H9 (cell line): Measurements from ENCODE around the gene PEX12. TPM values are rescaled to one million over a fixed set of nuclear protein-coding genes. Genes with fewer than 3 reads are reported as not detected.

Experiments used
- DNase-seq: peaks from one replicate; pipeline ENCODE4 v3.0.0-alpha.2; 2017
- H2AFZ ChIP-seq: one replicate; pipeline ENCODE4 v1.6.1; 2013; ENCODE audit warnings: mild to moderate bottlenecking, low read length, control low read depth, moderate library complexity
- H2AK5ac ChIP-seq: 2 replicates; pipeline ENCODE4 v1.6.1; 2013; ENCODE audit warnings: low read length, control low read depth, mixed read lengths; ENCODE audit not compliant: insufficient read length
- H2BK120ac ChIP-seq: one replicate; pipeline ENCODE4 v1.6.1; 2013; ENCODE audit warnings: low read depth, mild to moderate bottlenecking, low read length, control low read depth, inconsistent platforms; ENCODE audit not compliant: poor library complexity, severe bottlenecking
- H2BK12ac ChIP-seq: 2 replicates; pipeline ENCODE4 v1.6.1; 2013; ENCODE audit warnings: low read length, control low read depth, mixed read lengths, low read depth; ENCODE audit not compliant: insufficient read length
- H2BK15ac ChIP-seq: 2 replicates; pipeline ENCODE4 v1.6.1; 2013; ENCODE audit warnings: low read depth, low read length, control low read depth
- H2BK20ac ChIP-seq: one replicate; pipeline ENCODE4 v1.6.1; 2013; ENCODE audit warnings: low read depth, mild to moderate bottlenecking, low read length, control low read depth, inconsistent platforms; ENCODE audit not compliant: poor library complexity, severe bottlenecking
- H2BK5ac ChIP-seq: 2 replicates; pipeline ENCODE4 v1.6.1; 2013; ENCODE audit warnings: low read length, control low read depth, mixed read lengths; ENCODE audit not compliant: insufficient read length
- H3K14ac ChIP-seq: 2 replicates; pipeline ENCODE4 v1.6.1; 2013; ENCODE audit warnings: low read length, control low read depth; ENCODE audit not compliant: insufficient read depth
- H3K18ac ChIP-seq: 2 replicates; pipeline ENCODE4 v1.6.1; 2013; ENCODE audit warnings: low read depth, mild to moderate bottlenecking, mixed read lengths, low read length, control low read depth; ENCODE audit not compliant: insufficient read length
- H3K23ac ChIP-seq: 2 replicates; pipeline ENCODE4 v1.6.1; 2013; ENCODE audit warnings: low read length, control low read depth, mixed read lengths, low read depth; ENCODE audit not compliant: insufficient read length
- H3K23me2 ChIP-seq: 2 replicates; pipeline ENCODE4 v1.6.1; 2013; ENCODE audit warnings: low read depth, mild to moderate bottlenecking, mixed read lengths, low read length, control low read depth; ENCODE audit not compliant: insufficient read length, poor library complexity, severe bottlenecking
- H3K27ac ChIP-seq: 2 replicates; pipeline ENCODE4 v1.5.1; 2013; ENCODE audit warnings: low read length, control low read depth, mixed read lengths, low read depth; ENCODE audit not compliant: insufficient read length
- H3K27me3 ChIP-seq: 2 replicates; pipeline ENCODE4 v1.6.1; 2013; ENCODE audit warnings: low read length, control low read depth, inconsistent platforms; ENCODE audit not compliant: insufficient read depth
- H3K4ac ChIP-seq: 2 replicates; pipeline ENCODE4 v1.6.1; 2013; ENCODE audit warnings: low read depth, mild to moderate bottlenecking, control low read depth, inconsistent platforms, low read length, moderate library complexity
- H3K4me1 ChIP-seq: 2 replicates; pipeline ENCODE4 v1.6.1; 2013; ENCODE audit warnings: low read length, control low read depth, inconsistent platforms; ENCODE audit not compliant: insufficient read depth
- H3K4me2 ChIP-seq: 2 replicates; pipeline ENCODE4 v1.6.1; 2013; ENCODE audit warnings: low read length, control low read depth, mixed read lengths; ENCODE audit not compliant: insufficient read length, insufficient read depth
- H3K56ac ChIP-seq: 2 replicates; pipeline ENCODE4 v1.6.1; 2013; ENCODE audit warnings: low read depth, mild to moderate bottlenecking, mixed read lengths, low read length, control low read depth; ENCODE audit not compliant: insufficient read length
- H3K79me1 ChIP-seq: 2 replicates; pipeline ENCODE4 v1.6.1; 2013; ENCODE audit warnings: low read depth, mild to moderate bottlenecking, moderate library complexity, low read length, control low read depth, inconsistent platforms; ENCODE audit not compliant: insufficient read depth, poor library complexity, severe bottlenecking
- H3K79me2 ChIP-seq: 2 replicates; pipeline ENCODE4 v1.6.1; 2013; ENCODE audit warnings: low read length, control low read depth, inconsistent platforms; ENCODE audit not compliant: insufficient read depth
- H3K9ac ChIP-seq: 2 replicates; pipeline ENCODE4 v1.6.1; 2013; ENCODE audit warnings: low read length, control low read depth, mixed read lengths; ENCODE audit not compliant: insufficient read length; ENCODE audit errors: extremely low read depth
- H3K9me3 ChIP-seq: one replicate; pipeline ENCODE4 v1.6.1; 2013; ENCODE audit warnings: low read depth, low read length, inconsistent platforms; ENCODE audit not compliant: control insufficient read depth
- H3T11ph ChIP-seq: one replicate; pipeline ENCODE4 v1.6.1; 2013; ENCODE audit warnings: mild to moderate bottlenecking, low read length, control low read depth, inconsistent platforms
- H4K20me1 ChIP-seq: one replicate; pipeline ENCODE4 v1.6.1; 2013; ENCODE audit not compliant: control insufficient read depth, insufficient read length, insufficient read depth
- H4K5ac ChIP-seq: 2 replicates; pipeline ENCODE4 v1.6.1; 2013; ENCODE audit warnings: low read depth, mild to moderate bottlenecking, mixed read lengths, low read length, control low read depth; ENCODE audit not compliant: insufficient read length
- H4K8ac ChIP-seq: replicated peaks from 2 replicates; pipeline ENCODE4 v1.6.1; 2013; ENCODE audit warnings: low read length, control low read depth, mixed read lengths, low read depth; ENCODE audit not compliant: insufficient read length
- H4K91ac ChIP-seq: 2 replicates; pipeline ENCODE4 v1.6.1; 2013; ENCODE audit warnings: low read depth, mild to moderate bottlenecking, moderate library complexity, mixed read lengths, low read length, control low read depth; ENCODE audit not compliant: insufficient read length
- H3K27ac Mint-ChIP-seq, 3 experiments: 2 replicates in 2 of 3; 3 replicates in 1 of 3; pipeline ENCODE4 v1.8.0; 2020 to 2021; ENCODE audit warnings: mixed read lengths in 3 of 3, mild to moderate bottlenecking in 1 of 3, moderate library complexity in 1 of 3
- H3K27me3 Mint-ChIP-seq: 2 replicates; pipeline ENCODE4 v1.8.0; 2021; ENCODE audit warnings: low read depth, mild to moderate bottlenecking, moderate library complexity, mixed read lengths
- H3K36me3 Mint-ChIP-seq, 3 experiments: 2 replicates in 2 of 3; 3 replicates in 1 of 3; pipeline ENCODE4 v1.8.0; 2020 to 2021; ENCODE audit warnings: low read depth in 3 of 3, mixed read lengths in 3 of 3; ENCODE audit not compliant: insufficient read depth in 1 of 3
- H3K4me1 Mint-ChIP-seq, 2 experiments: 2 replicates each; pipeline ENCODE4 v1.8.0; 2020; ENCODE audit warnings: mixed read lengths in 2 of 2
- H3K4me3 Mint-ChIP-seq, 2 experiments: 2 replicates in 1 of 2; 3 replicates in 1 of 2; pipeline ENCODE4 v1.8.0; 2020 to 2021; ENCODE audit warnings: mild to moderate bottlenecking in 2 of 2, mixed read lengths in 2 of 2, moderate library complexity in 1 of 2
- H3K9me3 Mint-ChIP-seq, 2 experiments: 2 replicates in 1 of 2; 3 replicates in 1 of 2; pipeline ENCODE4 v1.8.0; 2020; ENCODE audit warnings: mild to moderate bottlenecking in 2 of 2, mixed read lengths in 2 of 2, moderate library complexity in 1 of 2
- CTCF ChIP-seq: fragments of 200-600 bp; sonication (generic); conservative IDR thresholded peaks from 3 replicates; pipeline ENCODE4 v1.8.0; 2021; ENCODE audit warnings: antibody characterized with exemption, mild to moderate bottlenecking
- WGBS: extraction: QIAGEN DNeasy Blood & Tissue Kit; methylation state at CpG from one replicate; pipeline ENCODE4 v1.1.7; 2013; ENCODE audit warnings: missing lambda C conversion rate, low lambda C conversion rate, mixed read lengths; ENCODE audit not compliant: insufficient read length; ENCODE audit errors: extremely low coverage; 5-methylcytosine and 5-hydroxymethylcytosine counted together
- total RNA-seq: library from RNA; stranded (reverse); gene quantifications from 2 replicates; pipeline ENCODE4 v1.2.1, GENCODE V29; 2021

The PEX12 gene
- total RNA-seq, 1 experiment from 2014 or later, result 5.4 TPM

- H4K20me1 ChIP-seq, result no peaks in the 10 kb centered on the region
- H3K9me3 ChIP-seq, result no peaks in the 10 kb centered on the region
- H3K9ac ChIP-seq, result no peak overlapping the region
- no peaks in the 10 kb centered on the region for H3K23me2 ChIP-seq
- H3T11ph ChIP-seq, result no peak overlapping the region
- no peak overlapping the region for H4K5ac ChIP-seq
- Mint-ChIP-seq H3K4me1 (no peaks in the 10 kb centered on the region), H3K27me3 (peaks cover 29% of the 10 kb centered on the region), H3K27ac (no peak overlapping the region), H3K36me3 (no peaks in the 10 kb centered on the region), H3K4me3 (no peak overlapping the region), H3K9me3 (no peaks in the 10 kb centered on the region)
- no peak overlapping the region for H2BK5ac ChIP-seq
- no peak overlapping the region for H3K4ac ChIP-seq
- no peak overlapping the region for H2BK120ac ChIP-seq
- H3K56ac ChIP-seq, result no peak overlapping the region
- WGBS, result no CpG with 5 or more reads among the region's 1 CpG
- H2AFZ ChIP-seq, result no peak overlapping the region
- no peak overlapping the region for H2AK5ac ChIP-seq
- DNase-seq, result no peak
- no peak overlapping the region for H3K4me2 ChIP-seq
- H4K8ac ChIP-seq, result no peak overlapping the region
- H3K79me1 ChIP-seq, result no peaks in the 10 kb centered on the region
- H3K23ac ChIP-seq, result no peak overlapping the region
- no peak overlapping the region for H2BK15ac ChIP-seq
- no peak overlapping the region for H3K18ac ChIP-seq
- no peak overlapping the region for H2BK12ac ChIP-seq
- no peak overlapping the region for H4K91ac ChIP-seq
- no peak overlapping the region for H3K14ac ChIP-seq
- no peak overlapping the region for H2BK20ac ChIP-seq
- H3K79me2 ChIP-seq, result no peaks in the 10 kb centered on the region
- no peak for TF ChIP-seq CTCF
- no peaks in the 10 kb centered on the region for H3K27me3 ChIP-seq
- H3K4me1 ChIP-seq, result no peaks in the 10 kb centered on the region
- H3K27ac ChIP-seq, result no peak overlapping the region
Measured at GRCh38 chr17:35545150-35545549, 33.2 kb downstream of the PEX12 start.
